HG02763 (cell line): ENCODE data around the gene CES2.

Experiments
- ATAC-seq: cut with Tn5 transposase; IDR thresholded peaks from one replicate; pipeline ENCODE4 v1.9.1; 2021; ENCODE audit warnings: mild to moderate bottlenecking, moderate library complexity; ENCODE audit not compliant: unreplicated experiment

Gene CES2

GRCh38 chr16:66902648-66903543, 32.4 kb upstream of the CES2 start:
- no peak for ATAC-seq

GRCh38 chr16:66903544-66904427, 31.5 kb upstream of the CES2 start:
- ATAC-seq, result no peak

- ATAC-seq, result no peak
Measured at GRCh38 chr16:66904428-66904845, 30.9 kb upstream of the CES2 start.

- no peak for ATAC-seq
Measured at GRCh38 chr16:66904846-66905632, 30.3 kb upstream of the CES2 start.

GRCh38 chr16:66905633-66906539, 29.4 kb upstream of the CES2 start:
- ATAC-seq, result no peak

GRCh38 chr16:66906916-66907836, 28.1 kb upstream of the CES2 start:
- no peak for ATAC-seq

- ATAC-seq, result no peak
Measured at GRCh38 chr16:66908116-66908515, 27.2 kb upstream of the CES2 start.

- ATAC-seq, result no peak
Measured at GRCh38 chr16:66908762-66909559, 26.4 kb upstream of the CES2 start.

GRCh38 chr16:66910175-66910940, 25.0 kb upstream of the CES2 start:
- no peak for ATAC-seq

- ATAC-seq, result no peak
Measured at GRCh38 chr16:66911112-66911511, 24.2 kb upstream of the CES2 start.

GRCh38 chr16:66911801-66912200, 23.5 kb upstream of the CES2 start:
- no peak for ATAC-seq

- ATAC-seq, result no peak
Measured at GRCh38 chr16:66913081-66913480, 22.2 kb upstream of the CES2 start.

GRCh38 chr16:66913711-66914110, 21.6 kb upstream of the CES2 start:
- ATAC-seq, result no peak

GRCh38 chr16:66914541-66914940, 20.8 kb upstream of the CES2 start:
- ATAC-seq, result no peak

- ATAC-seq, result no peak
Measured at GRCh38 chr16:66915041-66915440, 20.3 kb upstream of the CES2 start.

- no peak for ATAC-seq
Measured at GRCh38 chr16:66916518-66916917, 18.8 kb upstream of the CES2 start.

- no peak for ATAC-seq
Measured at GRCh38 chr16:66917741-66918140, 17.6 kb upstream of the CES2 start.
